ENCODE results near the gene DNAJB9.

- TF ChIP-seq NBN (IDR thresholded peaks at IDR 0.05) (no peak), CBX3 (IDR thresholded peaks at IDR 0.05; ENCODE audit: borderline replicate concordance, low read depth) (no peak), ATF3 (IDR thresholded peaks at IDR 0.05; ENCODE audit: borderline replicate concordance, extremely low read depth, low read depth, low read length) (no peak), REST (IDR thresholded peaks at IDR 0.05; ENCODE audit: low read depth, low read length) (no peak), ZNF24 (IDR thresholded peaks at IDR 0.05) (no peak), GABPA (IDR thresholded peaks at IDR 0.05; ENCODE audit: low read depth) (no peak), STAT3 (IDR thresholded peaks at IDR 0.05; ENCODE audit: low read depth, low read length) (no peak), CEBPB (IDR thresholded peaks at IDR 0.05; ENCODE audit: borderline replicate concordance in 1 of 2, low read depth in 2 of 2, low read length in 2 of 2) (no peak), RCOR1 (conservative IDR thresholded peaks at IDR 0.05; ENCODE audit: low read depth, low read length) (no peak), NFIC (IDR thresholded peaks at IDR 0.05; ENCODE audit: low read depth, low read length) (no peak)
- TF ChIP-seq, protein P1, sequence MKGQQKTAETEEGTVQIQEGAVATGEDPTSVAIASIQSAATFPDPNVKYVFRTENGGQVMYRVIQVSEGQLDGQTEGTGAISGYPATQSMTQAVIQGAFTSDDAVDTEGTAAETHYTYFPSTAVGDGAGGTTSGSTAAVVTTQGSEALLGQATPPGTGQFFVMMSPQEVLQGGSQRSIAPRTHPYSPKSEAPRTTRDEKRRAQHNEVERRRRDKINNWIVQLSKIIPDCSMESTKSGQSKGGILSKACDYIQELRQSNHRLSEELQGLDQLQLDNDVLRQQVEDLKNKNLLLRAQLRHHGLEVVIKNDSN (IDR thresholded peaks at IDR 0.05; ENCODE audit: borderline replicate concordance, extremely low read length, insufficient read depth, low read depth, low read length) = no peak
- TF ChIP-seq, protein P2, sequence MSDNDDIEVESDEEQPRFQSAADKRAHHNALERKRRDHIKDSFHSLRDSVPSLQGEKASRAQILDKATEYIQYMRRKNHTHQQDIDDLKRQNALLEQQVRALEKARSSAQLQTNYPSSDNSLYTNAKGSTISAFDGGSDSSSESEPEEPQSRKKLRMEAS (IDR thresholded peaks at IDR 0.05; ENCODE audit: low read depth, low read length) = no peak
- TF ChIP-seq, protein P3, sequence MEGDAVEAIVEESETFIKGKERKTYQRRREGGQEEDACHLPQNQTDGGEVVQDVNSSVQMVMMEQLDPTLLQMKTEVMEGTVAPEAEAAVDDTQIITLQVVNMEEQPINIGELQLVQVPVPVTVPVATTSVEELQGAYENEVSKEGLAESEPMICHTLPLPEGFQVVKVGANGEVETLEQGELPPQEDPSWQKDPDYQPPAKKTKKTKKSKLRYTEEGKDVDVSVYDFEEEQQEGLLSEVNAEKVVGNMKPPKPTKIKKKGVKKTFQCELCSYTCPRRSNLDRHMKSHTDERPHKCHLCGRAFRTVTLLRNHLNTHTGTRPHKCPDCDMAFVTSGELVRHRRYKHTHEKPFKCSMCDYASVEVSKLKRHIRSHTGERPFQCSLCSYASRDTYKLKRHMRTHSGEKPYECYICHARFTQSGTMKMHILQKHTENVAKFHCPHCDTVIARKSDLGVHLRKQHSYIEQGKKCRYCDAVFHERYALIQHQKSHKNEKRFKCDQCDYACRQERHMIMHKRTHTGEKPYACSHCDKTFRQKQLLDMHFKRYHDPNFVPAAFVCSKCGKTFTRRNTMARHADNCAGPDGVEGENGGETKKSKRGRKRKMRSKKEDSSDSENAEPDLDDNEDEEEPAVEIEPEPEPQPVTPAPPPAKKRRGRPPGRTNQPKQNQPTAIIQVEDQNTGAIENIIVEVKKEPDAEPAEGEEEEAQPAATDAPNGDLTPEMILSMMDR (IDR thresholded peaks at IDR 0.05 in 2 of 3, conservative IDR thresholded peaks at IDR 0.05 in 1 of 3; ENCODE audit: control insufficient read depth in 2 of 3, extremely low read depth in 1 of 3, insufficient read depth in 1 of 3, low read depth in 3 of 3, low read length in 3 of 3) = no peak
Measured at GRCh38 chr7:108618056-108618455, 48.4 kb downstream of the DNAJB9 start.
